WI38 (cell line): ENCODE measurements around the gene MBOAT2.

Experiments used
- H3K4me3 ChIP-seq: 2 replicates; pipeline ENCODE4 v1.5.1; 2011; ENCODE audit warnings: low read depth, mild to moderate bottlenecking, control low read depth, low read length
- TF ChIP-seq, protein P1 (sequence below): IDR thresholded peaks from 2 replicates; pipeline ENCODE4 v1.5.1; 2012; ENCODE audit warnings: low read depth, mild to moderate bottlenecking, control low read depth, low read length

MBOAT2 gene

GRCh38 chr2:8856176-8856575 is 147.3 kb downstream of the MBOAT2 start:
- no peak overlapping the region for H3K4me3 ChIP-seq
- TF ChIP-seq, protein P1, sequence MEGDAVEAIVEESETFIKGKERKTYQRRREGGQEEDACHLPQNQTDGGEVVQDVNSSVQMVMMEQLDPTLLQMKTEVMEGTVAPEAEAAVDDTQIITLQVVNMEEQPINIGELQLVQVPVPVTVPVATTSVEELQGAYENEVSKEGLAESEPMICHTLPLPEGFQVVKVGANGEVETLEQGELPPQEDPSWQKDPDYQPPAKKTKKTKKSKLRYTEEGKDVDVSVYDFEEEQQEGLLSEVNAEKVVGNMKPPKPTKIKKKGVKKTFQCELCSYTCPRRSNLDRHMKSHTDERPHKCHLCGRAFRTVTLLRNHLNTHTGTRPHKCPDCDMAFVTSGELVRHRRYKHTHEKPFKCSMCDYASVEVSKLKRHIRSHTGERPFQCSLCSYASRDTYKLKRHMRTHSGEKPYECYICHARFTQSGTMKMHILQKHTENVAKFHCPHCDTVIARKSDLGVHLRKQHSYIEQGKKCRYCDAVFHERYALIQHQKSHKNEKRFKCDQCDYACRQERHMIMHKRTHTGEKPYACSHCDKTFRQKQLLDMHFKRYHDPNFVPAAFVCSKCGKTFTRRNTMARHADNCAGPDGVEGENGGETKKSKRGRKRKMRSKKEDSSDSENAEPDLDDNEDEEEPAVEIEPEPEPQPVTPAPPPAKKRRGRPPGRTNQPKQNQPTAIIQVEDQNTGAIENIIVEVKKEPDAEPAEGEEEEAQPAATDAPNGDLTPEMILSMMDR: no peak

DNA sequence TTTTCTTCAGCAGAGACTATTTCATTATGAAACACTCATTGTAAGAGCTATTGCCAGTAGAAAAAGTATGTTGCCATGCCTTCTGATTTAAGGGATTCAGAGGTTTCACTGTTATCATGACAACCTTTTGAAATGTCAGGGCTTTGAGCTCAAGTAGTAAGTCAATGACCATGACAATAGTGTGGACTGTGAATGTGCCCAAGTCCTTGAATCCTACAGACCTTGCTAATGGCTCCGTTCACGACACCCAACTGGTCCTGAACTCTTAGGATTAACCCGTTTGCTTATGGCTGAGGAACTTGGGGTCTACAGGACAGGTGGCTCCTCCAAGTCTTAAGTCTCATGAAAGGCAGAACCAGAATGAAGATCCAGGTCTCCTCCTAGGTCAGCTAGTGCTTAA is 148.5 kb downstream of the MBOAT2 start:
- TF ChIP-seq, protein P1: no peak
- no peak overlapping the region for H3K4me3 ChIP-seq

DNA sequence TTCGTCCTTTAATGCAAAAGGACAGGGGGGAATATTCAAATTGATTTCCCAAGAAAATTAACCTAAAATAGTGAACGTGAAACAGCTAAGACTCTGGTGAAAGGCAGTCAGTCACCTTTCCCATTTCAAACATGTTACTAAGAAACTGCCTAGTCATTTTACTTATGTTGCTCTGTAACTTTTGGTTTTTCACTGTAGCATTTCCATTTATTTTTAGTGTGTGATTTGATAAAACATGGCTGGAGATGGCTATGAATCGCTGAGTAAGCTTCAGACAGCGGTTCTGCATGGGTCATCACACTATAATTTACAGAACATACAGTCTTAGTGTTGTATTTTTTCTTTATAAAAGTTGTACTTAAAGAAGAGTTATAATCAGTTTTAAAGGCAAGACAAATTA is 150.1 kb downstream of the MBOAT2 start:
- H3K4me3 ChIP-seq: no peak overlapping the region
- TF ChIP-seq, protein P1: no peak

DNA sequence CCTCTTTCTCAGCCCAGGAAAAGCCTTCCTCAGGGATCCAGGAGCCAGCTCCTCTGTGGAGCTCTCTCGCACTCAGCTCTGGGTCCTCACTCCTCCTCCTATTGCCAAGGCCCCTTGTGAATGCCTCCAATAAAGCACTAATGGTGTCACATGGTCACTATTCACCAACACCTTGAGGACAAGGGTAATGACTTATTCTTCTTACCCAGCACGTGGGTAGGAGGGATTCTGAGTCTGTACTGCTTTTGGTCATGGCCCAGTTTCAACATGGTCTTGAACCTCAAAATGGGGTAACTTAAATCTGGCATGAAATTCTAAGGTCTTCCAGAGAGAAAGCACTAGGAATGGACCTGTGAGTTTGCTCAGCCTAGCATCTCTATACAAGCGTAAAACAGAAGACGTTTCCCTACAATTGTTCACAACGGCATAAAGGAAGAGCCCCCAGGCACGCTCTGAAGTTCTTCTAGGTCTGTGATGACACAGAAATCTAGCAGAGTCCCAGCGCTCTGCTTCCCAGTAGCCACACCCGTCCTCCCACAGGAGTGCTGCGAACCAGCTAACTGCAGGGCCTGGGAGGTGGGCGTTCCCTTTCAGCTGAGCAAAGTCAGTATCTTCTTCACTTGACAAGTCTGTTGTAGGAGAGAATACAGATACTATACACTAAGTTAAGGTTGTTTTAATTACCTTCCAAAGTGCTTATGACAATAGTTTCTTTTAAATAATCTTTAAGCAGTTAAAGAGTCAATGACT is 151.5 kb downstream of the MBOAT2 start:
- H3K4me3 ChIP-seq: no peak overlapping the region
- TF ChIP-seq, protein P1: no peak

DNA sequence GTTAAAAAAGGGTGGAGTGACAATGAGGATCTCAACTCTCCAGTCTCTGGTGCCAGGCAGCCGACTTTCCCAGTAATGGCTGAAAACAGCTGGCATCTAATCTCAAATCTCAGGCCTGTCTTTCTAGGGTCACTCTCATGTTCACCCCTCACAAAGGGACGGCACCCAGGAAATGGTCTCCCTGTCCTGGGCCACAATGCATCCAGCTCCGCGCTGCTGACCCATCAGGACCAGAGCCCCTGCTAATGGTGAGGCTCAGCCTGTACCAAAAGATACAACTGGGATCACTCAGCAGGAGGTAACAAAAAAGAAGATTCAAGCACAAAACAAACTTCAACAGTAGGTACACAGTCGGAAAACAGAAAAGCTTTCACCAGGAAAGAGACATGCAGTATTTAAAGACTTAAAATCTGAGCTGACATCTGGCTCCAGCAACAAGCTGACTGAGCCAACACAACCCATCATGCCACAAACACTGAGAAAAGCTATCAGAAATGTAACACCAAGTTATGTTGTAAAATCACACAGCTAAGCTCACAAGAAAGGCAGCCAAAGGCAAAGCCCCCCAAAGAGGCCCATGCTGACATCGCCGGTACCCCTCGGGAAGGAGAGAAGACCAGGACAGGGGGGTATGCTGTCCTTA is 152.5 kb downstream of the MBOAT2 start:
- TF ChIP-seq, protein P1: no peak
- H3K4me3 ChIP-seq: no peak overlapping the region

DNA sequence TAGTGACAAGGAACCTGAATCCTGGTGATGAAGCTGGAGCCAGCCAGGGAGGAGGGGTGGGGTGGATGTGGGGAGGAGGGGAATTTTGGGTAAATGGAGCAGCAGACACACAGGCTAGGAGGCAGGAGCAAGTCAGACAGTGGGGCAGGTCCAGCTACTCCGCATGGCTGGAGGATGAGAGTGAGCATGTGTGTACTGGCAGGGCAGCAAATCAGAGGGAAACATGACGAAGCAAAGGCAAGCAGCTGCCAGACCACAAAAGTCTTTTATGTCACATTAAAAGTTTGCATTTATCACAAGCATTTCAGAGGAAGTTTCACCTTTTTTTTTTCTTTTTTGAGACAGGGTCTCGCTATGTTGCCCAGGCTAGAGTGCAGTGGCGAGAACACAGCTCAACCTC is 154.2 kb downstream of the MBOAT2 start:
- TF ChIP-seq, protein P1: no peak
- H3K4me3 ChIP-seq: no peak overlapping the region

- TF ChIP-seq, protein P1: no peak
- H3K4me3 ChIP-seq: no peak overlapping the region
These were observed 155.0 kb downstream of the MBOAT2 start for GRCh38 chr2:8848328-8849100.
